HL-60 (cell line): ENCODE measurements around the gene PDE4A.

Experiments used
- GABPA ChIP-seq: IDR thresholded peaks from 2 replicates; pipeline ENCODE4 v1.6.1; 2012; ENCODE audit warnings: low read depth
- TF ChIP-seq, protein P1 (sequence below): IDR thresholded peaks from one replicate; pipeline ENCODE4 v1.5.1; 2011; ENCODE audit warnings: low read length, control low read depth, inconsistent platforms; ENCODE audit not compliant: insufficient read depth

DNA sequence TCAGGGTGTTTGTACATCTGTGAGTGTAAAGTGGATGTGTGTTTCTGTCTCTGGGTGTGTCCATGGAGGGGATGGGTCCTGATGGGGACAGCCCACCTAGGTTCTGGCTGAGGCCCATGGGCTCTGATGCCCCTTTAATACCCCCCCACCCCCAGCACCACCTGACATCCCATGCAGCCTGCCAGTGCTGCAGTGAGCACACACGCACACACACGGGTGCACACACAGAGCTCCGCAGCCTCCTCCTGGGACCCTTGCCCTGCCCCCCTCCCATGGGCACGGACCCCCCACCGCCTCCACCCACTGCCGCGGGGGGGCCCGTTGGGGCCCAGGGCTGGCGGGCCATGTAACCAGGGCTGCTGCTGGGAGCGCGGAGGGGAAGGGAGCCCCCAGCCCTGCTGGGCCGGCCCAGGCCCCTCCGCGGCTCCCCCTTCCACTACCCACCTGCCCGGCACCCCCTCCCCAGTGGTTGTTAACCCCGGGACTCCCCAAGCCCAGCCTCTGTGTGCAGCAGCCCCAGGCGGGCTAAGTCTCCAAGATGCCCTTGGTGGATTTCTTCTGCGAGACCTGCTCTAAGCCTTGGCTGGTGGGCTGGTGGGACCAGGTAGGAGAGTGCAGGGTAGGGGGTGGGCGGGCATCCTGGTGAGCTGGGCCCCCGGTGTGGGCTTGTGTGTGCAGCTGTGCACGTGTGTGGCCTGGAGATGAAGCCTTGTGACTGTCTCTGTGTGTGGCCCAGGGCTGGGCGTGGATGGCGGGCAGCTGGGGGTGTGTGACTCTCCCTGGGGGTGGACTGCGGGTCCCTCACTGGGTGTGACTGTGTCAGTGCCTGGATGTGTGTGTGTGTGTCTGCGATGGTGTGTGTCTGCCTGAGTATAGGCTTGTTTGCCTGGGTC lies 32.6 kb downstream of the PDE4A start:
- no peak for TF ChIP-seq GABPA
- TF ChIP-seq, protein P1, sequence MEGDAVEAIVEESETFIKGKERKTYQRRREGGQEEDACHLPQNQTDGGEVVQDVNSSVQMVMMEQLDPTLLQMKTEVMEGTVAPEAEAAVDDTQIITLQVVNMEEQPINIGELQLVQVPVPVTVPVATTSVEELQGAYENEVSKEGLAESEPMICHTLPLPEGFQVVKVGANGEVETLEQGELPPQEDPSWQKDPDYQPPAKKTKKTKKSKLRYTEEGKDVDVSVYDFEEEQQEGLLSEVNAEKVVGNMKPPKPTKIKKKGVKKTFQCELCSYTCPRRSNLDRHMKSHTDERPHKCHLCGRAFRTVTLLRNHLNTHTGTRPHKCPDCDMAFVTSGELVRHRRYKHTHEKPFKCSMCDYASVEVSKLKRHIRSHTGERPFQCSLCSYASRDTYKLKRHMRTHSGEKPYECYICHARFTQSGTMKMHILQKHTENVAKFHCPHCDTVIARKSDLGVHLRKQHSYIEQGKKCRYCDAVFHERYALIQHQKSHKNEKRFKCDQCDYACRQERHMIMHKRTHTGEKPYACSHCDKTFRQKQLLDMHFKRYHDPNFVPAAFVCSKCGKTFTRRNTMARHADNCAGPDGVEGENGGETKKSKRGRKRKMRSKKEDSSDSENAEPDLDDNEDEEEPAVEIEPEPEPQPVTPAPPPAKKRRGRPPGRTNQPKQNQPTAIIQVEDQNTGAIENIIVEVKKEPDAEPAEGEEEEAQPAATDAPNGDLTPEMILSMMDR: no peak
